A549 (cell line): ENCODE measurements around the gene ITGA11.

Source experiments
- CEBPB ChIP-seq, 2 experiments: fragments of >200 bp in 1 of 2; sonication (Bioruptor Twin) in 1 of 2; formaldehyde crosslinking in 1 of 2; IDR thresholded peaks; 2 replicates each; pipeline ENCODE4 v1.6.1; 2012 to 2016
- CTCF ChIP-seq: fragments of >200 bp; sonication (Bioruptor Twin); formaldehyde crosslinking; IDR thresholded peaks from 3 replicates; pipeline ENCODE4 v1.5.1; 2016
- JUN ChIP-seq, 2 experiments: fragments of >200 bp; sonication (Bioruptor Twin); formaldehyde crosslinking; IDR thresholded peaks; 2 replicates in 1 of 2; 3 replicates in 1 of 2; pipeline ENCODE4 v1.6.1; 2016 to 2017
- NR3C1 ChIP-seq: fragments of >200 bp; sonication (Bioruptor Twin); formaldehyde crosslinking; IDR thresholded peaks from 3 replicates; pipeline ENCODE4 v1.6.1; 2017
- PBX3 ChIP-seq: IDR thresholded peaks from 2 replicates; pipeline ENCODE4 v1.6.1; 2012
- USF2 ChIP-seq: fragments of 450-650 bp; IDR thresholded peaks from 2 replicates; pipeline ENCODE4 v1.6.1; 2014; ENCODE audit warnings: antibody characterized with exemption
- ZFP36 ChIP-seq: fragments of 450-650 bp; IDR thresholded peaks from 2 replicates; pipeline ENCODE4 v1.6.1; 2014; ENCODE audit warnings: borderline replicate concordance; ENCODE audit not compliant: partially characterized antibody

GRCh38 chr15:68339481-68339880 lies 92.5 kb downstream of the ITGA11 start:
- TF ChIP-seq PBX3 (no peak), NR3C1 (no peak), USF2 (no peak), CEBPB (IDR thresholded peaks at IDR 0.05) (no peak), ZFP36 (no peak), JUN (IDR thresholded peaks at IDR 0.05) (no peak), CTCF (no peak)
